ENCODE data around the gene KRTAP4-3.

GRCh38 chr17:41151525-41151924, 16.5 kb downstream of the KRTAP4-3 start:
- no peak for TF ChIP-seq CTCF (tag by site-specific recombination; IDR thresholded peaks at IDR 0.05)
- no peak for TF ChIP-seq PATZ1 (tag by site-specific recombination; IDR thresholded peaks at IDR 0.05)
- TF ChIP-seq ZFP3 (tag by site-specific recombination; IDR thresholded peaks at IDR 0.05; ENCODE audit: low read depth), result no peak
- TF ChIP-seq ZNF629 (tag by site-specific recombination; IDR thresholded peaks at IDR 0.05), result no peak
- TF ChIP-seq ZNF449 (tag by site-specific recombination; IDR thresholded peaks at IDR 0.05), result no peak
- TF ChIP-seq ZNF155 (tag by site-specific recombination; IDR thresholded peaks at IDR 0.05), result no peak
- no peak for TF ChIP-seq ZNF391 (tag by site-specific recombination; IDR thresholded peaks at IDR 0.05; ENCODE audit: borderline replicate concordance, low read depth)
- no peak for TF ChIP-seq ZBTB7A (tag by site-specific recombination; IDR thresholded peaks at IDR 0.05; ENCODE audit: low read depth)
